ENCODE data around the gene ADAP1. TPM values are rescaled to one million over a fixed set of nuclear protein-coding genes. Genes with fewer than 3 reads are reported as not detected.

Gene ADAP1
- total RNA-seq, 1 experiment from 2014 or later: 16.4 TPM

DNA sequence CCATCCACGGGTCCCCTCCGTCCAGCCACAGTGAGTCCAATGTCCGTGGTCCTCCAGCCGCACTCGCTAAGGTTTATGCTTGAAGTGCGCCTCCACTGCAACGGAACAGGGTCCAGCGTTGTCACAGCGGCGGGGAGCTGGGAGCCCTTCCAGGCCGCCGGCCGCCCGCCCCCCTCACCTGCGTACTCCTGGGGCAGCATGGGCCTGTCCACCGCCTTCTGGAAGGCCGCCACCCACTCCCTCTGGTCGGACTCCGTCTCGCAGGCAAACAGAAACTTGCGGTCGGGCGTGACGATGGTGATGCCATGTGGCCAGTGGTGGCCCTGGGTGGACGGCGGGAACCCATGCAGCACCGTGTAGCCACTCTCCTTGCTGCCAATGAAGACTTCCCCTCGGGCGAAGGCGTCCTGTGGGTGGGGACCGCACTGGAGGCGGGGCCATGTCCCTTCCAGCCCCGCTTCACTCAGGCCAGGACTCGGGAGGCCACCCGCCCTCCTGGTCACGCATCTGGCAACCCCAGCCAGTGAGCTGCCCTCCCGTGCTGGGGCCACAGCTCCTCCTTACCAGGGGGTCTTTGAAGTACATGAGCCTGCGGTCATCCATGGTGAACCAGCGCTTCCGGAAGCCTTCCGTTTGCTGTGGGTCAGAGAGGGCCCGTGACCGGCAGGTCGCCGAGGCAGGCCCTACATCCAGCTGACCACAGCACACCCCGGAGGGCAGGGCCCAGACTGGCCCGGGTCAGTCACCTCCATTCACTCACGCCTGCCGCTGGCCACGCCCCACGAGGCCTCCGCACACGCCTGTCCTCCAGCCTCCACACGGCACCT lies 55.4 kb downstream of the ADAP1 start:
- no peak for TF ChIP-seq CTCF (conservative IDR thresholded peaks at IDR 0.05; ENCODE audit: low read depth, low read length)
- TF ChIP-seq EZH2 (IDR thresholded peaks at IDR 0.05; ENCODE audit: borderline replicate concordance, low read depth, low read length, poor library complexity, severe bottlenecking): no peak
- Histone ChIP-seq H3K4me3 (ENCODE audit: low read depth, low read length, poor library complexity, severe bottlenecking) (no peak overlapping the region), H3K9me3 (ENCODE audit: low read depth, low read length, poor library complexity, severe bottlenecking) (no peaks in the 10 kb centered on the region), H3K36me3 (ENCODE audit: insufficient read depth, low read length, poor library complexity, severe bottlenecking) (peaks cover 10% of the 10 kb centered on the region), H3K27ac (ENCODE audit: low read depth, low read length, poor library complexity, severe bottlenecking) (no peak overlapping the region), H3K4me1 (ENCODE audit: insufficient read depth, low read length, poor library complexity, severe bottlenecking) (peaks cover 8% of the 10 kb centered on the region), H3K27me3 (replicated peaks; ENCODE audit: insufficient read depth, low read depth, low read length, poor library complexity) (no peaks in the 10 kb centered on the region)
- intact Hi-C loops (cut with micrococcal nuclease; ENCODE audit: unreplicated experiment): no loop called here
- POLR2A ChIA-PET (ENCODE audit: low non-redundant PET): no interaction called here
- no peak for DNase-seq (ENCODE audit: low spot score)
- CTCF ChIA-PET: no interaction called here
- no TSS peak for BruUV-seq (replicated peaks)

DNA sequence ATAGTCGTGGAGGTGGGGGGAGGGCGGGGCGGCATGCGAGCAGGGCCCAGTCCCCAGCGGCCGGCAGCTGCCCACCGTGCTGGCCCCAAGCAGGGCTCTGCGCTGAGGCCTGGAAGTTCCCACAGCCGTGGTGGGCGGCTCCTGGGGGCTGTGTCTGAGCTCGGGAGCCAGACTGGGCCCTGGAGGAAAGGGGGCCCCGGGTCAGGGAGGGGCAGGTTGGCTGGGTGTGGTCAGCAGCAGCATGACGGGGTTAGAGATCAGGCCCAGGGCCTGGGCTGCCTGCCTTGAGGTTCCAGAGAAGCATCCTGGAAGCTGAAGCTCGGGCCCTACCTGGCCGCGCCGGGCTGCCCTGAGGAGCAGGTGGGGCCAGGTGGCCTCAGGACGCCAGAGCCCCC lies 56.0 kb downstream of the ADAP1 start:
- peaks cover 8% of the 10 kb centered on the region for H3K4me1 ChIP-seq (ENCODE audit: insufficient read depth, low read length, poor library complexity, severe bottlenecking)
- no peak for DNase-seq (ENCODE audit: low spot score)
- no peak overlapping the region for H3K4me3 ChIP-seq (ENCODE audit: low read depth, low read length, poor library complexity, severe bottlenecking)
- ChIA-PET POLR2A (ENCODE audit: low non-redundant PET) (no interaction called here), CTCF (no interaction called here)
- intact Hi-C loops (cut with micrococcal nuclease; ENCODE audit: unreplicated experiment): no loop called here
- no TSS peak for BruUV-seq (replicated peaks)
- no peaks in the 10 kb centered on the region for H3K27me3 ChIP-seq (replicated peaks; ENCODE audit: insufficient read depth, low read depth, low read length, poor library complexity)
- H3K36me3 ChIP-seq (ENCODE audit: insufficient read depth, low read length, poor library complexity, severe bottlenecking): peaks cover 14% of the 10 kb centered on the region
- no peak overlapping the region for H3K27ac ChIP-seq (ENCODE audit: low read depth, low read length, poor library complexity, severe bottlenecking)
- no peaks in the 10 kb centered on the region for H3K9me3 ChIP-seq (ENCODE audit: low read depth, low read length, poor library complexity, severe bottlenecking)
- no peak for TF ChIP-seq EZH2 (IDR thresholded peaks at IDR 0.05; ENCODE audit: borderline replicate concordance, low read depth, low read length, poor library complexity, severe bottlenecking)
- TF ChIP-seq CTCF (conservative IDR thresholded peaks at IDR 0.05; ENCODE audit: low read depth, low read length): no peak

- TF ChIP-seq EZH2 (IDR thresholded peaks at IDR 0.05; ENCODE audit: borderline replicate concordance, low read depth, low read length, poor library complexity, severe bottlenecking) (no peak), CTCF (conservative IDR thresholded peaks at IDR 0.05; ENCODE audit: low read depth, low read length) (no peak)
- H3K27ac ChIP-seq (ENCODE audit: low read depth, low read length, poor library complexity, severe bottlenecking): no peak overlapping the region
- DNase-seq (ENCODE audit: low spot score): no peak
- intact Hi-C loops (cut with micrococcal nuclease; ENCODE audit: unreplicated experiment): no loop called here
- no peaks in the 10 kb centered on the region for H3K27me3 ChIP-seq (replicated peaks; ENCODE audit: insufficient read depth, low read depth, low read length, poor library complexity)
- H3K4me3 ChIP-seq (ENCODE audit: low read depth, low read length, poor library complexity, severe bottlenecking): no peak overlapping the region
- ChIA-PET CTCF (no interaction called here), POLR2A (ENCODE audit: low non-redundant PET) (no interaction called here)
- peaks cover 8% of the 10 kb centered on the region for H3K4me1 ChIP-seq (ENCODE audit: insufficient read depth, low read length, poor library complexity, severe bottlenecking)
- peaks cover 16% of the 10 kb centered on the region for H3K36me3 ChIP-seq (ENCODE audit: insufficient read depth, low read length, poor library complexity, severe bottlenecking)
- no TSS peak for BruUV-seq (replicated peaks)
- no peaks in the 10 kb centered on the region for H3K9me3 ChIP-seq (ENCODE audit: low read depth, low read length, poor library complexity, severe bottlenecking)
These were observed 56.6 kb downstream of the ADAP1 start for GRCh38 chr7:897771-898376.

Data from A673 (cell line).